H1 (cell line): Measurements from ENCODE around the gene GRIK2. TPM values are rescaled to one million over a fixed set of nuclear protein-coding genes. Genes with fewer than 3 reads are reported as not detected.

Experiments
- CTCF ChIA-PET: fragments of 300-600 bp; sonication (Branson Sonifier 250); formaldehyde crosslinking; loops from one replicate; lab custom pipeline; 2021; ENCODE audit not compliant: partially characterized antibody; lab: Charles Lee
- POLR2A ChIA-PET: fragments of 300-600 bp; sonication (Branson Sonifier 250); formaldehyde crosslinking; loops from one replicate; lab custom pipeline; 2021; ENCODE audit warnings: inconsistent platforms; ENCODE audit not compliant: partially characterized antibody; lab: Charles Lee
- DNase-seq, 2 experiments: peaks; one replicate each; pipeline versions ENCODE4 v3.0.0 to v3.0.0-alpha.2; 2010 to 2022; ENCODE audit warnings: low spot score in 2 of 2, low read depth in 1 of 2, mixed read lengths in 1 of 2
- FAIRE-seq: peaks from 2 replicates; lab custom pipeline; 2011; peaks lifted over from hg19 to GRCh38; lab: Jason Lieb, UNC
- H2AFZ ChIP-seq: 2 replicates; pipeline ENCODE4 v1.8.1; 2012; ENCODE audit warnings: low read length, inconsistent platforms
- H2AK5ac ChIP-seq: 2 replicates; pipeline ENCODE4 v1.6.1; 2013; ENCODE audit warnings: low read depth, low read length
- H2BK120ac ChIP-seq: replicated peaks from 2 replicates; pipeline ENCODE3; 2013; ENCODE audit warnings: low read depth, low read length, inconsistent platforms
- H2BK12ac ChIP-seq: 2 replicates; pipeline ENCODE4 v1.6.1; 2013; ENCODE audit warnings: low read depth, low read length
- H2BK15ac ChIP-seq: 2 replicates; pipeline ENCODE4 v1.6.1; 2013; ENCODE audit warnings: low read length
- H2BK20ac ChIP-seq: 2 replicates; pipeline ENCODE4 v1.6.1; 2013; ENCODE audit warnings: low read length
- H2BK5ac ChIP-seq: 2 replicates; pipeline ENCODE4 v1.6.1; 2013; ENCODE audit warnings: low read depth, low read length
- H3K14ac ChIP-seq: 2 replicates; pipeline ENCODE4 v1.6.1; 2013; ENCODE audit warnings: inconsistent platforms; ENCODE audit not compliant: insufficient read length
- H3K18ac ChIP-seq: 2 replicates; pipeline ENCODE4 v1.6.1; 2013; ENCODE audit warnings: low read length; ENCODE audit errors: extremely low read depth
- H3K23ac ChIP-seq: 2 replicates; pipeline ENCODE4 v1.6.1; 2013; ENCODE audit warnings: inconsistent platforms; ENCODE audit not compliant: insufficient read length
- H3K23me2 ChIP-seq: 2 replicates; pipeline ENCODE4 v1.6.1; 2013; ENCODE audit warnings: low read depth, low read length
- H3K27ac ChIP-seq: 2 replicates; pipeline ENCODE4 v1.6.1; 2011; ENCODE audit warnings: low read depth, low read length, inconsistent platforms
- H3K27me3 ChIP-seq, 4 experiments: replicated peaks in 1 of 4; 1 replicate in 1 of 4; 2 replicates in 3 of 4; pipeline versions ENCODE4 v1.6.1 to v1.8.1; 2011 to 2013; ENCODE audit warnings: low read length in 3 of 4, mild to moderate bottlenecking in 3 of 4, inconsistent platforms in 2 of 4, mixed read lengths in 2 of 4, moderate library complexity in 1 of 4; ENCODE audit not compliant: control insufficient read depth in 3 of 4, insufficient read depth in 3 of 4; ENCODE audit errors: extremely low read depth in 1 of 4
- H3K36me3 ChIP-seq, 4 experiments: 2 replicates each; pipeline versions ENCODE4 v1.6.1 to v1.8.1; 2011 to 2013; ENCODE audit warnings: mild to moderate bottlenecking in 4 of 4, low read length in 3 of 4, moderate library complexity in 2 of 4, control low read depth in 1 of 4, inconsistent platforms in 1 of 4; ENCODE audit not compliant: insufficient read depth in 4 of 4, control insufficient read depth in 2 of 4
- H3K4ac ChIP-seq: replicated peaks from 2 replicates; pipeline ENCODE3; 2013; ENCODE audit warnings: low read length, low read depth, mixed read lengths, inconsistent platforms; ENCODE audit not compliant: insufficient read length
- H3K4me1 ChIP-seq, 4 experiments: replicated peaks in 1 of 4; 1 replicate in 1 of 4; 2 replicates in 3 of 4; pipeline versions ENCODE4 v1.6.1 to v1.8.1; 2011 to 2013; ENCODE audit warnings: low read length in 3 of 4, inconsistent platforms in 2 of 4, mixed read lengths in 1 of 4; ENCODE audit not compliant: insufficient read depth in 4 of 4, control insufficient read depth in 3 of 4
- H3K4me2 ChIP-seq, 2 experiments: 2 replicates each; pipeline versions ENCODE4 v1.6.1 to v1.8.1; 2011 to 2013; ENCODE audit warnings: low read depth in 2 of 2, low read length in 2 of 2, control low read depth in 1 of 2, inconsistent platforms in 1 of 2, mild to moderate bottlenecking in 1 of 2; ENCODE audit not compliant: insufficient read depth in 1 of 2
- H3K4me3 ChIP-seq, 4 experiments: fragments of 200-600, 300-600 bp in 1 of 4; sonication (generic), shearing (Covaris generic), sonication (Bioruptor Twin) in 1 of 4; 2 replicates each; pipeline versions ENCODE4 v1.5.1 to v1.8.1; 2011 to 2016; ENCODE audit warnings: low read length in 4 of 4, low read depth in 3 of 4, control low read depth in 2 of 4, inconsistent platforms in 2 of 4, mild to moderate bottlenecking in 2 of 4, mixed read lengths in 1 of 4, moderate library complexity in 1 of 4; ENCODE audit not compliant: insufficient read depth in 2 of 4; ENCODE audit errors: extremely low read depth in 1 of 4
- H3K56ac ChIP-seq: replicated peaks from 2 replicates; pipeline ENCODE3; 2013; ENCODE audit warnings: low read depth, mild to moderate bottlenecking, mixed read lengths, low read length, inconsistent platforms; ENCODE audit not compliant: insufficient read length
- H3K79me1 ChIP-seq: 2 replicates; pipeline ENCODE4 v1.6.1; 2013; ENCODE audit warnings: low read depth, low read length, control low read depth
- H3K79me2 ChIP-seq, 2 experiments: 2 replicates each; pipeline versions ENCODE4 v1.6.1 to v1.8.1; 2012 to 2013; ENCODE audit warnings: low read length in 2 of 2, mild to moderate bottlenecking in 2 of 2, inconsistent platforms in 1 of 2; ENCODE audit not compliant: insufficient read depth in 2 of 2, control insufficient read depth in 1 of 2
- H3K9ac ChIP-seq, 4 experiments: replicated peaks in 1 of 4; 1 replicate in 1 of 4; 2 replicates in 3 of 4; pipeline versions ENCODE4 v1.6.1 to v1.8.1; 2011 to 2013; ENCODE audit warnings: low read depth in 3 of 4, low read length in 3 of 4, control low read depth in 2 of 4, mild to moderate bottlenecking in 2 of 4, moderate library complexity in 2 of 4, inconsistent platforms in 1 of 4; ENCODE audit errors: extremely low read depth in 1 of 4
- H3K9me3 ChIP-seq, 2 experiments: 2 replicates each; pipeline versions ENCODE4 v1.6.1 to v1.8.1; 2012 to 2013; ENCODE audit warnings: mild to moderate bottlenecking in 2 of 2, moderate library complexity in 2 of 2, control low read depth in 1 of 2, inconsistent platforms in 1 of 2, low read depth in 1 of 2, low read length in 1 of 2, mixed read lengths in 1 of 2; ENCODE audit not compliant: insufficient read depth in 2 of 2
- H4K20me1 ChIP-seq, 2 experiments: replicated peaks in 1 of 2; 2 replicates each; pipeline versions ENCODE3 to v1.8.1; 2011 to 2013; ENCODE audit warnings: inconsistent platforms in 2 of 2, low read length in 2 of 2, mild to moderate bottlenecking in 1 of 2; ENCODE audit not compliant: insufficient read depth in 2 of 2, control insufficient read depth in 1 of 2
- H4K5ac ChIP-seq: 2 replicates; pipeline ENCODE4 v1.6.1; 2013; ENCODE audit warnings: low read length, low read depth, mixed read lengths, inconsistent platforms; ENCODE audit not compliant: insufficient read length
- H4K8ac ChIP-seq: 2 replicates; pipeline ENCODE4 v1.8.0; 2013; ENCODE audit warnings: mild to moderate bottlenecking, moderate library complexity, low read length, inconsistent platforms; ENCODE audit not compliant: insufficient read depth; ENCODE audit errors: extremely low read depth
- H4K91ac ChIP-seq: replicated peaks from 2 replicates; pipeline ENCODE3; 2013; ENCODE audit warnings: low read length, mixed read lengths, inconsistent platforms; ENCODE audit not compliant: insufficient read length
- ATF2 ChIP-seq: IDR thresholded peaks from 2 replicates; pipeline ENCODE4 v1.6.1; 2012; ENCODE audit warnings: low read length, inconsistent platforms
- BACH1 ChIP-seq: IDR thresholded peaks from 2 replicates; pipeline ENCODE4 v1.6.1; 2012; ENCODE audit warnings: low read length, improper control_type of control experiment
- BCL11A ChIP-seq, 2 experiments: IDR thresholded peaks; one replicate each; pipeline ENCODE4 v1.6.1; 2011; ENCODE audit warnings: low read depth in 2 of 2, low read length in 2 of 2, mild to moderate bottlenecking in 2 of 2
- CHD2 ChIP-seq: IDR thresholded peaks from 2 replicates; pipeline ENCODE4 v1.6.1; 2012; ENCODE audit warnings: low read length, improper control_type of control experiment
- EP300 ChIP-seq, 2 experiments: IDR thresholded peaks; 1 replicate in 1 of 2; 2 replicates in 1 of 2; pipeline ENCODE4 v1.6.1; 2011 to 2012; ENCODE audit warnings: low read depth in 2 of 2, low read length in 2 of 2, mild to moderate bottlenecking in 2 of 2, borderline replicate concordance in 1 of 2, inconsistent platforms in 1 of 2, moderate library complexity in 1 of 2
- GTF2F1 ChIP-seq: IDR thresholded peaks from 2 replicates; pipeline ENCODE4 v1.6.1; 2012; ENCODE audit warnings: low read depth, low read length, improper control_type of control experiment, borderline replicate concordance
- HDAC6 ChIP-seq: IDR thresholded peaks from one replicate; pipeline ENCODE4 v1.7.1; 2012; ENCODE audit warnings: low read depth, mild to moderate bottlenecking, inconsistent platforms, low read length, moderate library complexity
- RAD21 ChIP-seq, 2 experiments: IDR thresholded peaks in 1 of 2; conservative IDR thresholded peaks in 1 of 2; 2 replicates each; pipeline ENCODE4 v1.6.1; 2011; ENCODE audit warnings: low read depth in 2 of 2, low read length in 2 of 2, improper control_type of control experiment in 1 of 2, inconsistent platforms in 1 of 2, mild to moderate bottlenecking in 1 of 2, moderate library complexity in 1 of 2
- RBBP5 ChIP-seq: IDR thresholded peaks from 2 replicates; pipeline ENCODE4 v1.7.1; 2012; ENCODE audit warnings: low read depth, mild to moderate bottlenecking, inconsistent platforms, low read length, moderate library complexity, borderline replicate concordance
- SP2 ChIP-seq: IDR thresholded peaks from 2 replicates; pipeline ENCODE4 v1.6.1; 2012; ENCODE audit warnings: mild to moderate bottlenecking, low read length, inconsistent platforms
- SRF ChIP-seq: IDR thresholded peaks from 2 replicates; pipeline ENCODE4 v1.6.1; 2011; ENCODE audit warnings: mild to moderate bottlenecking, low read depth, low read length, moderate library complexity
- TCF12 ChIP-seq: IDR thresholded peaks from 2 replicates; pipeline ENCODE4 v1.6.1; 2011; ENCODE audit warnings: low read depth, mild to moderate bottlenecking, low read length
- YY1 ChIP-seq: IDR thresholded peaks from 2 replicates; pipeline ENCODE4 v1.6.1; 2011; ENCODE audit warnings: low read depth, mild to moderate bottlenecking, low read length
- whole genome bisulfite sequencing, 2 experiments: shearing (Covaris generic) in 1 of 2; methylation state at CpG; one replicate each; pipeline versions ENCODE4 v1.1.6 to v1.1.7; 2013 to 2015; ENCODE audit warnings: low lambda C conversion rate in 2 of 2, mixed read lengths in 2 of 2, inconsistent platforms in 1 of 2, low coverage in 1 of 2, missing lambda C conversion rate in 1 of 2; ENCODE audit not compliant: insufficient replicate concordance in 2 of 2, insufficient coverage in 1 of 2, insufficient read length in 1 of 2; ENCODE audit errors: extremely low coverage in 1 of 2, missing lambda C conversion rate in 1 of 2; 5-methylcytosine and 5-hydroxymethylcytosine counted together
- polyA plus RNA-seq, 7 experiments: library from polyadenylated mRNA; depleted of rRNA in 3 of 7; stranded (reverse) in 5 of 7; unstranded in 2 of 7; fragments of >200 nt in 5 of 7; fragments of 200-250 nt in 2 of 7; gene quantifications; 1 replicate in 5 of 7; 2 replicates in 1 of 7; 4 replicates in 1 of 7; pipeline versions ENCODE4 v1.2.1 to v1.2.3, GENCODE V29; 2011 to 2013; ENCODE audit warnings: missing spikeins in 2 of 7, mixed read lengths in 2 of 7
- total RNA-seq: library from RNA; stranded (reverse); fragmentation: NEBNext Ultra II Directional; extraction: Animal tissue kit (Norgen Biotek cat#: 25700); gene quantifications from 2 replicates; pipeline ENCODE4 v1.2.1, GENCODE V29; 2021

Gene GRIK2
- total and polyA plus RNA-seq, 2 of the 8 experiments (the other 6 are each of a cell fraction or from before 2014, with no cell fraction given), result 1.8 to 2.2 TPM

GRCh38 chr6:101379926-101380325, 13.6 kb upstream of the GRIK2 start:
- Histone ChIP-seq H4K8ac (no peak overlapping the region), H3K23ac (no peak overlapping the region), H3K27me3 (no peaks in the 10 kb centered on the region), H3K14ac (no peak overlapping the region), H3K9ac (no peak overlapping the region), H2AK5ac (no peak overlapping the region), H2BK5ac (no peak overlapping the region), H2BK120ac (no peak overlapping the region), H2BK12ac (no peak overlapping the region), H4K5ac (no peak overlapping the region), H3K27ac (no peak overlapping the region), H4K20me1 (no peaks in the 10 kb centered on the region), H3K23me2 (no peaks in the 10 kb centered on the region), H3K4me3 (no peak overlapping the region), H3K79me2 (no peaks in the 10 kb centered on the region), H2BK15ac (no peak overlapping the region), H3K56ac (no peak overlapping the region), H3K9me3 (no peaks in the 10 kb centered on the region), H2BK20ac (no peak overlapping the region), H3K36me3 (no peaks in the 10 kb centered on the region), H3K4ac (no peak overlapping the region), H3K4me2 (no peak overlapping the region), H3K79me1 (no peaks in the 10 kb centered on the region), H4K91ac (no peak overlapping the region), H3K4me1 (no peaks in the 10 kb centered on the region), H3K18ac (no peak overlapping the region), H2AFZ (no peak overlapping the region)
- 87% methylated on average over 2 of the region's 2 CpGs; no CpG with 5 or more reads in 1 of the 2 experiments for WGBS, 2 experiments
- no peak for FAIRE-seq
- ChIA-PET CTCF (interaction anchor here (0.7 kb wide), 2 partner anchors 525 to 1284 kb away, joined by 3 read pairs; no protein-coding TSS in a partner anchor), POLR2A (no interaction called here)
- no peak for DNase-seq
- no peak for TF ChIP-seq CHD2
- no peak for TF ChIP-seq ATF2
- TF ChIP-seq BACH1, result no peak
- TF ChIP-seq SP2, result no peak
- TF ChIP-seq YY1, result no peak
- TF ChIP-seq BCL11A (IDR thresholded peaks at IDR 0.05; ENCODE audit: low read depth in 2 of 2, low read length in 2 of 2), result no peak
- TF ChIP-seq RAD21 (IDR thresholded peaks at IDR 0.05 in 1 of 2, conservative IDR thresholded peaks at IDR 0.05 in 1 of 2; ENCODE audit: low read depth in 2 of 2, low read length in 2 of 2), result no peak
- no peak for TF ChIP-seq RBBP5
- TF ChIP-seq GTF2F1, result no peak
- TF ChIP-seq SRF, result no peak
- no peak for TF ChIP-seq EP300 (IDR thresholded peaks at IDR 0.05; ENCODE audit: borderline replicate concordance in 1 of 2, low read depth in 2 of 2, low read length in 2 of 2)
- TF ChIP-seq HDAC6, result no peak
- no peak for TF ChIP-seq TCF12
